Kidney (tissue), 14 donors: ENCODE results near the gene CA10. TPM values are rescaled to one million over a fixed set of nuclear protein-coding genes. Genes with fewer than 3 reads are reported as not detected.

Source experiments
- DNase-seq, 5 donors: peaks; one replicate each; pipeline ENCODE4 v3.0.0-alpha.2; 2013 to 2020
- FAIRE-seq: peaks from 2 replicates; lab custom pipeline; 2012; peaks lifted over from hg19 to GRCh38; lab: Jason Lieb, UNC
- H3K27ac ChIP-seq, 2 donors: one replicate each; pipeline ENCODE4 v1.7.0; 2013; ENCODE audit warnings: low read depth in 2 of 2, low read length in 2 of 2, inconsistent platforms in 1 of 2
- H3K27me3 ChIP-seq: one replicate; pipeline ENCODE4 v1.7.1; 2013; ENCODE audit warnings: low read length, inconsistent platforms; ENCODE audit not compliant: control insufficient read depth, insufficient read depth
- H3K36me3 ChIP-seq, 3 donors: one replicate each; pipeline versions ENCODE4 v1.7.0 to v1.7.1; 2013; ENCODE audit warnings: low read length in 3 of 3, control low read depth in 1 of 3, inconsistent platforms in 1 of 3; ENCODE audit not compliant: insufficient read depth in 3 of 3, control insufficient read depth in 2 of 3
- H3K4me1 ChIP-seq, 3 donors: one replicate each; pipeline versions ENCODE4 v1.7.0 to v1.7.1; 2013; ENCODE audit warnings: low read length in 3 of 3, inconsistent platforms in 1 of 3, low read depth in 1 of 3; ENCODE audit not compliant: control insufficient read depth in 2 of 3, insufficient read depth in 2 of 3
- H3K4me3 ChIP-seq, 3 donors: one replicate each; pipeline versions ENCODE4 v1.7.0 to v1.8.1; 2013; ENCODE audit warnings: low read length in 3 of 3, control low read depth in 1 of 3, inconsistent platforms in 1 of 3
- H3K9ac ChIP-seq, 3 donors: one replicate each; pipeline versions ENCODE4 v1.7.0 to v1.7.1; 2013; ENCODE audit warnings: low read length in 3 of 3, control low read depth in 1 of 3, inconsistent platforms in 1 of 3
- H3K9me3 ChIP-seq, 3 donors: one replicate each; pipeline versions ENCODE4 v1.7.0 to v1.7.1; 2013; ENCODE audit warnings: low read length in 3 of 3, control low read depth in 1 of 3, inconsistent platforms in 1 of 3; ENCODE audit not compliant: control insufficient read depth in 2 of 3, insufficient read depth in 1 of 3
- intact Hi-C: fragments of 100-400 bp; cut with DNase I; formaldehyde crosslinking; loops from one replicate; pipeline ENCODE4 v1.11.1; 2022
- polyA plus RNA-seq: library from polyadenylated mRNA; stranded (reverse); fragments of 350-450 nt; fragmentation: Illumina TruSeq; extraction: RNeasy Lipid Tissue Mini Kit (QIAGEN cat#74804); gene quantifications from one replicate; pipeline ENCODE4 v1.2.3, GENCODE V29; 2014; ENCODE audit warnings: low read depth, low replicate concordance; ENCODE audit not compliant: insufficient read depth
- total RNA-seq: library from RNA; stranded (reverse); fragmentation: NEBNext Ultra II Directional; extraction: Animal tissue kit (Norgen Biotek cat#: 25700); gene quantifications from one replicate; pipeline ENCODE4 v1.2.1, GENCODE V29; 2021
- TF ChIP-seq, protein P1 (sequence below): IDR thresholded peaks from 3 replicates; pipeline ENCODE4 v1.5.1; 2012; ENCODE audit warnings: mild to moderate bottlenecking, moderate library complexity, borderline replicate concordance; ENCODE audit not compliant: insufficient read depth; ENCODE audit errors: extremely low read depth
- donor health status: control.
- donor health status: control.
- donor health status: control.
- donor health status: control.
- donor health status: control.
- donor health status: DM: yes; HTN: yes; CAD: no.
- donor health status: Normal renal cell carcinoma (clear cell type).

The CA10 gene
- total and polyA plus RNA-seq, 2 donors from 2014 or later: 3.7 to 9.8 TPM

DNA sequence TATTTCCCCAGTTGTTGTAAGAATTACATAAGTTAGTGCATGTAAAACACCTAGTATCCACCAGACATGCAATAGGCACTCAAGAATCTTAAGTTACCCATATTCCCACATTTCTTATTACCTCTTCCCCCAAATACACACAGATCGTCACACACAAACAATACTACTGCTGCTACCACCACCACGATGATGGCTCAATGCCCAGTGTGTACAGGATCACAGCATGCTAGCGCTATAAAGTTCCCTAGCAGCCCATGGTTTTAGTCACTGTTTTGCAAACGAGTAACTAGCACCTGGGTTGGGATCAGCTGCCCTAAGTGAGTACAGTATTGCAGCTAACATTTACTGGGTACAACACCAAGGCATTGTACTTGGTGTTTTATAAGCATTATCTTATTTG, 486.4 kb downstream of the CA10 start:
- no peaks in the 10 kb centered on the region for H3K9me3 ChIP-seq

DNA sequence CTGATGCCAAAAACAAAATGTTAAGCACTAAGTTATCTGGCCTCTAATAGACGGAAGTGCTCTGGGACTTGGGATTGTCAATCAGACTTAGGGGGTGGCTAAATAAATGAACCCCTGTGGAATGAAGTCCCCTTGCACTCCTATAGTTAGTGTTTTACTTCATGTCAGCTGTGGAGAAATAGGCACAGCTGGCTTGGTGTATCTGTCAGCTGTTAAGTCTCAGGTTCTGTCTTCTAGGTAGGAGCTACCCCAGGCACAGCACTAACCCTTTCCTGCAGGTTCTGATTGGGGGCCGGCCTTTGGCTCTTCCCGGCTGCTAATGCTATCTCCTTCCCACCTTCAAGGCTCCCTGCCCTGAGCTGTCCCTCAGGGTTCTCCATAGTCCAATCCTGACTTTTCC, 487.6 kb downstream of the CA10 start:
- DNase-seq (no peak), FAIRE-seq (no peak)
- Histone ChIP-seq H3K27me3 (no peaks in the 10 kb centered on the region), H3K4me1 (no peaks in the 10 kb centered on the region), H3K4me3 (no peak overlapping the region), H3K36me3 (no peaks in the 10 kb centered on the region), H3K9ac (no peak overlapping the region), H3K9me3 (no peaks in the 10 kb centered on the region), H3K27ac (no peak overlapping the region)
- intact Hi-C loops: no loop called here
- TF ChIP-seq, protein P1, sequence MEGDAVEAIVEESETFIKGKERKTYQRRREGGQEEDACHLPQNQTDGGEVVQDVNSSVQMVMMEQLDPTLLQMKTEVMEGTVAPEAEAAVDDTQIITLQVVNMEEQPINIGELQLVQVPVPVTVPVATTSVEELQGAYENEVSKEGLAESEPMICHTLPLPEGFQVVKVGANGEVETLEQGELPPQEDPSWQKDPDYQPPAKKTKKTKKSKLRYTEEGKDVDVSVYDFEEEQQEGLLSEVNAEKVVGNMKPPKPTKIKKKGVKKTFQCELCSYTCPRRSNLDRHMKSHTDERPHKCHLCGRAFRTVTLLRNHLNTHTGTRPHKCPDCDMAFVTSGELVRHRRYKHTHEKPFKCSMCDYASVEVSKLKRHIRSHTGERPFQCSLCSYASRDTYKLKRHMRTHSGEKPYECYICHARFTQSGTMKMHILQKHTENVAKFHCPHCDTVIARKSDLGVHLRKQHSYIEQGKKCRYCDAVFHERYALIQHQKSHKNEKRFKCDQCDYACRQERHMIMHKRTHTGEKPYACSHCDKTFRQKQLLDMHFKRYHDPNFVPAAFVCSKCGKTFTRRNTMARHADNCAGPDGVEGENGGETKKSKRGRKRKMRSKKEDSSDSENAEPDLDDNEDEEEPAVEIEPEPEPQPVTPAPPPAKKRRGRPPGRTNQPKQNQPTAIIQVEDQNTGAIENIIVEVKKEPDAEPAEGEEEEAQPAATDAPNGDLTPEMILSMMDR: no peak

More for the DNA sequence above, 486.4 kb downstream of the CA10 start:
- no peaks in the 10 kb centered on the region for H3K4me1 ChIP-seq
- no peak overlapping the region for H3K9ac ChIP-seq
- TF ChIP-seq, protein P1: no peak
- no peaks in the 10 kb centered on the region for H3K27me3 ChIP-seq
- no peak overlapping the region for H3K27ac ChIP-seq
- no peak for FAIRE-seq
- no peak for DNase-seq
- intact Hi-C loops: no loop called here
- H3K4me3 ChIP-seq: no peak overlapping the region
- H3K36me3 ChIP-seq: no peaks in the 10 kb centered on the region

DNA sequence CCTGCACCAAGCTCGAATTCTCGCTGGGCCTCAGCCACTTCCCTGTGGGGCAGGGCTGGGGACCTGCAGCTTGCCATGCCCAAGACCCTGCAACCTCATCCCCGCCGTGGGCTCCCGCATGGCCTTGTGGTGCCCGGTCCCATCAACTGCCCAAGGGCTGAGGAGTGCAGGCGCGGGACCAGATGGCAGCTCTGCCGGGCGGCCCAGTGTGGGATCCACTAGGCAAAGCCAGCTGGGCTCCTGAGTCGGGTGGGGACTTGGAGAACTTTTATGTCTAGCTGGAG, 489.6 kb downstream of the CA10 start:
- H3K9me3 ChIP-seq: no peaks in the 10 kb centered on the region
- DNase-seq (no peak), FAIRE-seq (no peak)
- H3K27me3 ChIP-seq: no peaks in the 10 kb centered on the region
- intact Hi-C loops: no loop called here
- H3K9ac ChIP-seq: no peak overlapping the region
- H3K4me1 ChIP-seq: no peaks in the 10 kb centered on the region
- H3K27ac ChIP-seq: no peak overlapping the region
- no peaks in the 10 kb centered on the region for H3K36me3 ChIP-seq
- no peak overlapping the region for H3K4me3 ChIP-seq
- TF ChIP-seq, protein P1: no peak
